ENCODE results near the gene PLEKHN1.
A peak's percentile ranks its signal among the peaks of the same experiment; 100 is the strongest.
"Not testable (repeated sequence)": the region's sequence is repeated elsewhere in the genome, so short reads cannot be mapped to it uniquely, and the experiment has no call there.

Gene PLEKHN1

GRCh38 chr1:943545-944340, 22.5 kb upstream of the PLEKHN1 start:
- no peak for DNase-seq (ENCODE audit: low spot score)

GRCh38 chr1:944341-945325, 21.6 kb upstream of the PLEKHN1 start:
- peak; percentile 69 for DNase-seq (ENCODE audit: low spot score)

- DNase-seq (ENCODE audit: low spot score): peak; percentile 24
Observed at GRCh38 chr1:945688-946556, 20.4 kb upstream of the PLEKHN1 start.

DNA sequence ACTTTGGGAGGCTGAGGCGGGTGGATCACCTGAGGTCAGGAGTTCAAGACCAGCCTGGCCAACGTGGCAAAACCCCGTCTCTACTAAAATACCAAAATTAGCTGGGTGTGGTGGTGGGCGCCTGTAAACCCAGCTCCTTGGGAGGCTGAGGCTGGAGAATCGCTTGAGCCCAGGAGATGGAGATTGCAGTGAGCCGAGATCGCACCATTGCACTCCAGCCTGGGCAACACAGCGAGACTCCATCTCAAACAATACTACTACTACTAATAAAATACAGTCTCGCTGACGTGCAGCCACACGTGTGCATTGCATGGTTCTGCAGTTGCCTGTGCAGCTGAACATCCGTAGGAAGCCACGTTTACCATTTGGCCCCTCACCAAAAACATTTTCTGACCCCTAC, 19.5 kb upstream of the PLEKHN1 start:
- DNase-seq (ENCODE audit: low spot score): not testable (repeated sequence)

- no peak for DNase-seq (ENCODE audit: low spot score)
Observed at GRCh38 chr1:947958-948357, 18.3 kb upstream of the PLEKHN1 start.

GRCh38 chr1:950268-950667, 16.0 kb upstream of the PLEKHN1 start:
- no peak for DNase-seq (ENCODE audit: low spot score)

GRCh38 chr1:950881-951280, 15.4 kb upstream of the PLEKHN1 start:
- DNase-seq (ENCODE audit: low spot score): no peak

GRCh38 chr1:951364-951763, 14.9 kb upstream of the PLEKHN1 start:
- peak; percentile 57 for DNase-seq (ENCODE audit: low spot score)

DNA sequence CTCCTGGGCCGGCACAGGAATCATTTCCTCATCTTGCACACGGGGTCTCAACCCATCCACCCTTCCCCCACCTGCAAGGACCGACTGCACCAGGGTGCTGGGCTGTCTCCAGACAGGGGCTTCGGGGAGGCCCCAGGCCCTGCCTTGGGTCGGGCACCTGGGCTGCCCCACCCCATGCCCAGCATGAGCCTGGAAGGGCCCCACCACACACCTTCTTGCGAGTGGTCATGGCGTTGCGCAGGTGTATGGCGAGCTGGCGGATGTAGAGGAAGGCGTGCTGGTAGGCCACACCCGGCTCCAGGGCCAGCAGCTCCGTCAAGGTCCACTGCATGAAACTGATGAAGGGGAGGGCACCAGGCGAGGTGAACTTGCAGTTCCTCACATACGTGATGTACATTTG, 14.1 kb upstream of the PLEKHN1 start:
- no peak for DNase-seq (ENCODE audit: low spot score)

DNA sequence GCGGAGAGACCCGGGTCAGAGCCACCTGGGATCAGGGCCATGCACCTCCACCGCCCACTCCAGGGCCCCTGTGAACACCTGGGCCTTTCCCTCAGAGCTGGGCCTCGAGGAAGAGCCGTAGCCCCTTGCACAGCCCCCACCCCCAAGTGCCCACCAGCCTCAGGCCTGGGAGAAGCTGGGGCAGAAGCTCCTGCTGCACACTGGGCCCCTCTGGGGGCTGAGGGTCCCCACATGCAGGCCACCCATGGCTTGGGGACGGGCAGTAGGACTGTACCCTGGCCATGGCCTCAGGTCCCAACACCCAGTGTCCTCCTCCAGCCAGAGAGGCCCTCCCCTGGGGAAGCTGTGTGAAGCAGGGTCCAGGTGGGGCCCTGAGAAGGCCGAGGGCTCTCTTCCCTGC, 13.7 kb upstream of the PLEKHN1 start:
- DNase-seq (ENCODE audit: low spot score): no peak

- no peak for DNase-seq (ENCODE audit: low spot score)
Observed at GRCh38 chr1:953524-954320, 12.6 kb upstream of the PLEKHN1 start.

GRCh38 chr1:954927-955326, 11.4 kb upstream of the PLEKHN1 start:
- no peak for DNase-seq (ENCODE audit: low spot score)

- no peak for DNase-seq (ENCODE audit: low spot score)
Observed at GRCh38 chr1:955474-955873, 10.8 kb upstream of the PLEKHN1 start.

GRCh38 chr1:956636-957035, 9.6 kb upstream of the PLEKHN1 start:
- DNase-seq (ENCODE audit: low spot score): no peak

GRCh38 chr1:958823-959730, 7.2 kb upstream of the PLEKHN1 start, which contains the start of gene NOC2L:
Gene NOC2L, minus strand, starts transcription at chr1:959256. Its CDS starts 16 bp downstream, at chr1:959240.
- DNase-seq (ENCODE audit: low spot score): peak; percentile 89

DNA sequence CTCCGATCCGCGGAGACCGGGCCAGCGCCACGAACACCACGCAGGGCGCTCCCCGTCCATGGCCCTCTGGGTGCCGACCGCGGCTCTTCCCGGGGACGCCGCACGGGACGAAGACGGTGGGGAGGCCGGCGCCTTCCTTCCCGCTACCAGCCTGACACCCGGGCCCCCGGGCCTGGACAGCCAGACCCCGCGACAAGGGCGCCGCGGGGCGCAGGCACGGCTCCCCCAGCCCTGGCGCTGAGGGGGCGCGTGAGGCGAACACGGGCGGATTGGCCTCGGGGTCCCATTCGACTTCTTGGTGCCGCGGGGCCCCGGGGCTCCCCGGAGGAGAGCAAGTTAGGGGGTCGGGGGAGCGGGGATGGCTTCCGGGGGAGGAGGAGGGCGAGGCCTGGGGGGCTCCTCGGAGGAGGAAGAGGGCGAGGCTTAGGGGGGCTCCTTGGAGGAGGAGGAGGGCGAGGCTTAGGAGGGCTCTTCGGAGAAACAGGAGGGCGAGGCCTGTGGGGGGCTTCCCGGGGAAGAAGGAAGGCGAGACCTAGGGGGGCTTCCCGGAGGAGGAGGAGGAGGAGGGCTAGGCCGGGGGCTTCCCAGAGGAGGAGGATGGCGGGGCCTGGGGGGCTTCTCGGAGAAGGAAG, 6.4 kb upstream of the PLEKHN1 start:
- DNase-seq (ENCODE audit: low spot score): no peak

- DNase-seq (ENCODE audit: low spot score): peak; percentile 60
Observed at GRCh38 chr1:960363-961131, 5.7 kb upstream of the PLEKHN1 start, which contains the start of gene KLHL17. Gene KLHL17, plus strand, starts transcription at chr1:960584. Its CDS starts 110 bp downstream, at chr1:960694.

DNA sequence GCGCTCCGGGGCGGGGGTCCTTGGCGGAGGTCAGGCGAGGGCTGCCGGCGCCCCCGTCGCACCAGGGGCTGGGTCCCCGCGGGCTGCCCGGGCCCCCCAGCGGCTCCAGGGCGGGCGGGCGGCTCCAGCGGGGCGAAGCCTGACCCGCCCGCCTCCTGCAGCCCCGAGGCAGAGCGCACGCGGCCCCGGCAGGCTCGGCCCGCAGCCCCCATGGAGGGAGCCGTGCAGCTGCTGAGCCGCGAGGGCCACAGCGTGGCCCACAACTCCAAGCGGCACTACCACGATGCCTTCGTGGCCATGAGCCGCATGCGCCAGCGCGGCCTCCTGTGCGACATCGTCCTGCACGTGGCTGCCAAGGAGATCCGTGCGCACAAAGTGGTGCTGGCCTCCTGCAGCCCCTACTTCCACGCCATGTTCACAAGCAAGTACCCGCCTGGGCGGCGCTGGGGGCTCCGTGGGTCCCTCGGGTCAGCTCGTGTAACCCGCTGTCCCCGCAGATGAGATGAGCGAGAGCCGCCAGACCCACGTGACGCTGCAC, 5.1 kb upstream of the PLEKHN1 start:
- DNase-seq (ENCODE audit: low spot score): no peak

All from cerebellar cortex (tissue), 1 donor.